ELF-1 (cell line): ENCODE results near the gene DOCK6.
"Not testable (repeated sequence)": the region's sequence is repeated elsewhere in the genome, so short reads cannot be mapped to it uniquely, and the experiment has no call there.

Experiments
- DNase-seq: peaks from one replicate; pipeline ENCODE4 v3.0.0-alpha.2; 2016; ENCODE audit warnings: low read depth, low spot score

The DOCK6 gene

GRCh38 chr19:11174336-11174735 lies 88.0 kb downstream of the DOCK6 start:
- no peak for DNase-seq

GRCh38 chr19:11173516-11174155 lies 88.7 kb downstream of the DOCK6 start:
- no peak for DNase-seq

GRCh38 chr19:11172576-11172975 lies 89.7 kb downstream of the DOCK6 start:
- DNase-seq, result no peak

DNA sequence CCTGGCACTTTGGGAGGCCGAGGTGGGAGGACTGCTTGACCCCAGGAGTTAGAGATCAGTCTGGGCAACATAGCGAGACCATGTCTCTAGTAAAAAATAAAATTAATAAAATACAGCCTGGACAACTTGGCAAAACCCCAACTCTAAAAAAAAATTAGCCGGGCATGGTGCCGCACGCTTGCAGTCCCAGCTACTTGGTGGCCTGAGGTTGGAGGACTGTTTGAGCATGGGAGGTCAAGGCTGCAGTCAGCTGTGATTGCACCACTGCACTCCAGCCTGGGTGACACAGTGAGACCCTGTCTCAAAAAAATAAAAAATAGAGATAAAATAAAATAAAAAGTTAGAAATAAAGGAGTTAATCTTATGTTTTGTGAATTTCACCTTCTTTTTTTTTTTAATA lies 91.2 kb downstream of the DOCK6 start:
- DNase-seq, result no peak

DNA sequence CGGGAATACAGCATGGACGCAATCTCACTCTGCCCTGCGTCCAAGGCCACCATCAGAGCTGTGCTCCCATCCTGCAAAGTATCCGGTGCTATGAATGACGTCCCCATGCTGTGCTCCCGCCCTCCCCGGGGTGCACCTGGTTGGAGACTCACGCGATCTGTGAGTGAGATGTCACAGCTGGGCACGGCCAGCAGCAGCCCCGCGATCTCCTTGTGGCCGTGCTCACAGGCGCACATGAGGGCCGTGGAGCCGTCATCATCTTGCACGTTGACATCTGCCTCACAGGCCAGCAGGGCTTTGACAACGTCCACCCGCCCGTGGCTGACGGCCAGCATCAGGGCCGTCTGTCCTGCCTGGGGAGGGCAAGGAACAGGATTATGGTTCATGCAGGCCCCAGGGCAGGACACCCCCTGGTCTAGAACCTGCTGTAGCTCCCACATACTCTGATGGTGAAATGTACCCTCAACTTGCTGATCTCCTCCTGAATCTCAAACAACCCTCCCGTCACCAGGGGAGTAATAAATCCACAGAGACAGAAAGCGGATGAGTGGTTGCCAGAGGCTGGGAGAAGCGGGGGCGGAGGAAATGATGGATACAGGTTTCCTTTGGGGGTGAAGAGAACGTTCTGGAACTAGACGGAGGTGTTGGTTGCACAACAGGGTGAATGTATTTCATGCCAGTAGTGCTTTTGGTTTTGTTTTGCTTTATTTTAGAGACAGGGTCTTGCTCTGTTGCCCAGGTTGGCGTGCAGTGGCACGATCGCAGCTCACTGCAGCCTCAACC lies 92.2 kb downstream of the DOCK6 start:
- DNase-seq, result no peak

DNA sequence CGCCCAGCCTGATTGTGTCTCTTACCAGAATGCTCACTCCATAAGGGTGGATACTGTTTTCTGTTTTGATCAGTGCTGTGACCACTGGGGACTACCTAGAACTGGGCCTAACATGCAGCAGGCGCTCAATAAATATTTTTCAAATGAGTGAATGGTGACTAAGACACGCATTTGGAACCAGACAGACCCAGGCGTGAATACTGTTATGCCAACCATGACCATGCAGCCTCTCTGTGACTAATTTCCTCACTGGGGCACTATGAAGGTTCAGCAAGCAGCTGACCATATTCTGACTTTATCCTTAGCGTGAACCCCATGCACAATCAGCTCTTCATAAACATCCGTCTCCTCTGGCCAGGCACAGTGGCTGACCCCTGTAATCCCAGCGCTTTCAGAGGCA lies 93.8 kb downstream of the DOCK6 start:
- DNase-seq, result no peak

DNA sequence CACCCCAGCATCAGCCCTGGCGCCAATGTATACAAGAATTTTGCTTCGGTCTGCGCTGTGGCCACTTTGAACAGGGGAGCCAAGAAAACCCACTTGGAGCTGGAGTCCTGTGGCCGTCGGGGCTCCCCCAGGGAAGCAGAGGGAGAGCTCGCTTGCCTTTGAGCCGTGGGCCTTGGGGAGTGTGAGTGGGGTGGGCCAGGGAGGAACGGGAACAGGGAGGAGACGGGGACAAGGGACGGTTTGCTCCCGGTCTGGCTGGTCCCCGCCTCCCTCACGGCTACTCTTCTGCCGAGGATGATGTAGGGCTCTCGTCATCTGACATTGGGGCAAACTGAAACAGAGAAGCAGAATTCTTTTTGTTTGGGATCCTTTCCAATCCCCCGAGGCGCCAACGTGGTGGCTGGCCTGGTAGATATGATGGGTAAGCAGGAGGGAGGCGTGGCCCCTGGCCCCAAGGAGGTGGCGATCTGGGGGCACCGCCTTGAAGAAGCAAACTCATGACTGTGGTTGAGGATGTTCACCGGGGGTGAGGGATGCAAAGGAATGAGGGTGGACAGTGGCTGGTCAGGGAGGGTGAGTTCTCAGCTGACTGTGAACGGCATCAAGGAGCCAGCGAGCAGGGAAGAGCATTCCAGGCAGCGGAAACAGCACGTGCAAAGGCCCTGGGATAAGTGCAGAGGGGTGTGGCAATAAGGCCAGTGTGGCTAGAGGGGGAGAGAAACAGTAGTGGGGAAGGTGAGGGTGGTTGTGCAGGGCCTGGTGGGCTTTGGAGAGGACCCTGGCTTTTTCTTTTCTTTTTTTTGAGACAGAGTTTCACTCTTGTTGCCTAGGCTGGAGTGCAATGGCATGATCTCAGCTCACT lies 95.8 kb downstream of the DOCK6 start:
- DNase-seq, result no peak

DNA sequence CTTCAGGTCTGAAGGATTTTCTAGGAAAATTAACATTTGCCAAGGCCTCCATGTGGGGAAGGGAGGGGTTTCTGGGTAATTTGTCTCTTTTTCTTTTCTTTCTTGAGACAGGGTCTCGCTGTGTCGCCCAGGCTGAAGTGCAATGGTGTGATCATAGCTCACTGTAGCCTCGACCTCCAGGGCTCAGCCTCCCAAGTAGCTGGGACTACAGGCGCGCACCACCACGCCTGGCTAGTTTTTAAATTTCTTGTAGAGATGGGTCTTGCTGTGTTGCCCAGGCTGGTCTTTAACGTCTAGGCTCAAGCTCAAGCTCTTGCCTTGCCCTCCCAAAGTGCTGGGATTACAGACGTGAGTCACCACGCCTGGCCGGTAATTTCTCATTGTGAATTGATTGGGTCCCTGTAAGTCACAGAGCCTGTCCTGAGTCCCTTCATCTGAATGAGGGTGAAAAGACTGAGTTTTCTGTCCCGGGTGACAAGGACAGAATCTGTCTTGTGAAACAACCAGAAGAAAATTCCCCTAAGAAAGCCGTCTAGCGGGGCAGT lies 96.8 kb downstream of the DOCK6 start:
- no peak for DNase-seq

- no peak for DNase-seq
Measured at GRCh38 chr19:11164879-11165406, 97.4 kb downstream of the DOCK6 start.

GRCh38 chr19:11164296-11164695 lies 98.0 kb downstream of the DOCK6 start:
- no peak for DNase-seq

- not testable (repeated sequence) for DNase-seq
Measured at GRCh38 chr19:11160440-11160768, 101.9 kb downstream of the DOCK6 start.

- no peak for DNase-seq
Measured at GRCh38 chr19:11159598-11160439, 102.5 kb downstream of the DOCK6 start.

GRCh38 chr19:11155373-11156120 lies 106.8 kb downstream of the DOCK6 start, which contains the start of gene SPC24:
TSS of gene SPC24 (minus strand) at chr19:11155782. CDS start at chr19:11155776, 6 bp downstream.
- DNase-seq, result peak; percentile 99

- DNase-seq, result no peak
Measured at GRCh38 chr19:11154683-11155047, 107.7 kb downstream of the DOCK6 start.

- DNase-seq, result no peak
Measured at GRCh38 chr19:11152318-11153062, 109.8 kb downstream of the DOCK6 start.

GRCh38 chr19:11151181-11151580 lies 111.1 kb downstream of the DOCK6 start:
- no peak for DNase-seq
